HEK293 (cell line): ENCODE results near the gene TLCD3B.

ENCODE experiments used
- CTCF ChIP-seq: fragments of 450-650 bp; formaldehyde crosslinking; IDR thresholded peaks from 2 replicates; pipeline ENCODE4 v1.5.1; 2016; ENCODE audit warnings: missing biosample characterization, missing genetic modification characterization
- IKZF3 ChIP-seq: fragments of 450-650 bp; IDR thresholded peaks from 2 replicates; pipeline ENCODE4 v1.5.0; 2018; ENCODE audit warnings: missing biosample characterization, mild to moderate bottlenecking, missing genetic modification characterization, moderate library complexity
- ZIC2 ChIP-seq: fragments of 450-650 bp; formaldehyde crosslinking; IDR thresholded peaks from 2 replicates; pipeline ENCODE4 v1.5.1; 2016; ENCODE audit warnings: missing biosample characterization, missing genetic modification characterization
- ZNF10 ChIP-seq: fragments of 450-650 bp; formaldehyde crosslinking; IDR thresholded peaks from 2 replicates; pipeline ENCODE4 v1.5.1; 2017; ENCODE audit warnings: missing biosample characterization, missing genetic modification characterization
- ZNF112 ChIP-seq: fragments of 450-650 bp; formaldehyde crosslinking; IDR thresholded peaks from 2 replicates; pipeline ENCODE4 v1.5.0; 2017; ENCODE audit warnings: missing biosample characterization, missing genetic modification characterization
- TF ChIP-seq, protein P1 (sequence below): fragments of 450-650 bp; formaldehyde crosslinking; IDR thresholded peaks from 2 replicates; pipeline ENCODE4 v1.5.1; 2016; ENCODE audit warnings: missing biosample characterization, missing genetic modification characterization, low read depth
- TF ChIP-seq, protein P2 (sequence below): fragments of 450-650 bp; formaldehyde crosslinking; IDR thresholded peaks from 2 replicates; pipeline ENCODE4 v1.5.1; 2016; ENCODE audit warnings: missing biosample characterization, missing genetic modification characterization

GRCh38 chr16:30033270-30033669 lies 2.2 kb upstream of the TLCD3B start:
- TF ChIP-seq CTCF (tag by site-specific recombination) (no peak), ZNF10 (tag by site-specific recombination) (no peak), ZIC2 (tag by site-specific recombination) (no peak), IKZF3 (no peak), ZNF112 (no peak)
- TF ChIP-seq, protein P1, sequence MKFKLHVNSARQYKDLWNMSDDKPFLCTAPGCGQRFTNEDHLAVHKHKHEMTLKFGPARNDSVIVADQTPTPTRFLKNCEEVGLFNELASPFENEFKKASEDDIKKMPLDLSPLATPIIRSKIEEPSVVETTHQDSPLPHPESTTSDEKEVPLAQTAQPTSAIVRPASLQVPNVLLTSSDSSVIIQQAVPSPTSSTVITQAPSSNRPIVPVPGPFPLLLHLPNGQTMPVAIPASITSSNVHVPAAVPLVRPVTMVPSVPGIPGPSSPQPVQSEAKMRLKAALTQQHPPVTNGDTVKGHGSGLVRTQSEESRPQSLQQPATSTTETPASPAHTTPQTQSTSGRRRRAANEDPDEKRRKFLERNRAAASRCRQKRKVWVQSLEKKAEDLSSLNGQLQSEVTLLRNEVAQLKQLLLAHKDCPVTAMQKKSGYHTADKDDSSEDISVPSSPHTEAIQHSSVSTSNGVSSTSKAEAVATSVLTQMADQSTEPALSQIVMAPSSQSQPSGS (tag by site-specific recombination) = no peak
- TF ChIP-seq, protein P2, sequence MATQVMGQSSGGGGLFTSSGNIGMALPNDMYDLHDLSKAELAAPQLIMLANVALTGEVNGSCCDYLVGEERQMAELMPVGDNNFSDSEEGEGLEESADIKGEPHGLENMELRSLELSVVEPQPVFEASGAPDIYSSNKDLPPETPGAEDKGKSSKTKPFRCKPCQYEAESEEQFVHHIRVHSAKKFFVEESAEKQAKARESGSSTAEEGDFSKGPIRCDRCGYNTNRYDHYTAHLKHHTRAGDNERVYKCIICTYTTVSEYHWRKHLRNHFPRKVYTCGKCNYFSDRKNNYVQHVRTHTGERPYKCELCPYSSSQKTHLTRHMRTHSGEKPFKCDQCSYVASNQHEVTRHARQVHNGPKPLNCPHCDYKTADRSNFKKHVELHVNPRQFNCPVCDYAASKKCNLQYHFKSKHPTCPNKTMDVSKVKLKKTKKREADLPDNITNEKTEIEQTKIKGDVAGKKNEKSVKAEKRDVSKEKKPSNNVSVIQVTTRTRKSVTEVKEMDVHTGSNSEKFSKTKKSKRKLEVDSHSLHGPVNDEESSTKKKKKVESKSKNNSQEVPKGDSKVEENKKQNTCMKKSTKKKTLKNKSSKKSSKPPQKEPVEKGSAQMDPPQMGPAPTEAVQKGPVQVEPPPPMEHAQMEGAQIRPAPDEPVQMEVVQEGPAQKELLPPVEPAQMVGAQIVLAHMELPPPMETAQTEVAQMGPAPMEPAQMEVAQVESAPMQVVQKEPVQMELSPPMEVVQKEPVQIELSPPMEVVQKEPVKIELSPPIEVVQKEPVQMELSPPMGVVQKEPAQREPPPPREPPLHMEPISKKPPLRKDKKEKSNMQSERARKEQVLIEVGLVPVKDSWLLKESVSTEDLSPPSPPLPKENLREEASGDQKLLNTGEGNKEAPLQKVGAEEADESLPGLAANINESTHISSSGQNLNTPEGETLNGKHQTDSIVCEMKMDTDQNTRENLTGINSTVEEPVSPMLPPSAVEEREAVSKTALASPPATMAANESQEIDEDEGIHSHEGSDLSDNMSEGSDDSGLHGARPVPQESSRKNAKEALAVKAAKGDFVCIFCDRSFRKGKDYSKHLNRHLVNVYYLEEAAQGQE (tag by site-specific recombination) = no peak
